ENCODE data around the gene ABCD4. TPM values are rescaled to one million over a fixed set of nuclear protein-coding genes. Genes with fewer than 3 reads are reported as not detected.

Gene ABCD4
- total RNA-seq, 2 donors from 2014 or later: 40.0 to 48.0 TPM

GRCh38 chr14:74313601-74314000 is 10.9 kb upstream of the ABCD4 start:
- Mint-ChIP-seq H3K27ac (no peak overlapping the region), H3K36me3 (no peaks in the 10 kb centered on the region), H3K9me3 (no peaks in the 10 kb centered on the region)
- DNase-seq (ENCODE audit: low spot score in 2 of 2) (no peak), ATAC-seq (no peak)

GRCh38 chr14:74312161-74312560 is 9.4 kb upstream of the ABCD4 start:
- DNase-seq (ENCODE audit: low spot score in 2 of 2): no peak
- no peaks in the 10 kb centered on the region for H3K9me3 Mint-ChIP-seq
- no peak overlapping the region for H3K27ac Mint-ChIP-seq
- no peak for ATAC-seq
- H3K36me3 Mint-ChIP-seq: no peaks in the 10 kb centered on the region

GRCh38 chr14:74309125-74310022 is 6.6 kb upstream of the ABCD4 start:
- H3K27ac Mint-ChIP-seq: no peak overlapping the region
- ATAC-seq (no peak), DNase-seq (ENCODE audit: low spot score in 2 of 2) (no peak)
- H3K36me3 Mint-ChIP-seq: no peaks in the 10 kb centered on the region
- H3K9me3 Mint-ChIP-seq: no peaks in the 10 kb centered on the region

GRCh38 chr14:74308695-74309094 is 6.0 kb upstream of the ABCD4 start:
- DNase-seq (ENCODE audit: low spot score in 2 of 2) (no peak), ATAC-seq (no peak)
- Mint-ChIP-seq H3K27ac (no peak overlapping the region), H3K9me3 (no peaks in the 10 kb centered on the region), H3K36me3 (no peaks in the 10 kb centered on the region)

GRCh38 chr14:74302152-74302628 is 544 bp downstream of the ABCD4 start:
- Mint-ChIP-seq H3K27ac (peak overlapping the region; percentile 87 to 92), H3K9me3 (no peaks in the 10 kb centered on the region), H3K36me3 (peaks cover 14 to 17% of the 10 kb centered on the region in 2 donors)
- DNase-seq (ENCODE audit: low spot score in 2 of 2) (peak in 1 of 2 donors; percentile 15), ATAC-seq (peak; percentile 57 to 69)

- H3K36me3 Mint-ChIP-seq: peaks cover 14 to 17% of the 10 kb centered on the region in 2 donors
- no peak for DNase-seq (ENCODE audit: low spot score in 2 of 2)
- peak overlapping the region; percentile 87 to 92 for H3K27ac Mint-ChIP-seq
- ATAC-seq: no peak
- H3K9me3 Mint-ChIP-seq: no peaks in the 10 kb centered on the region
Observed at GRCh38 chr14:74301594-74302151, 1.1 kb downstream of the ABCD4 start.

GRCh38 chr14:74299061-74299545 is 3.6 kb downstream of the ABCD4 start:
- Mint-ChIP-seq H3K27ac (peak overlapping the region; percentile 38 to 60), H3K36me3 (peaks cover 14 to 17% of the 10 kb centered on the region in 2 donors), H3K9me3 (no peaks in the 10 kb centered on the region)
- ATAC-seq: peak in 1 of 2 donors; percentile 13
- DNase-seq (ENCODE audit: low spot score in 2 of 2): no peak

GRCh38 chr14:74297986-74298385 is 4.7 kb downstream of the ABCD4 start:
- ATAC-seq: no peak
- H3K36me3 Mint-ChIP-seq: peaks cover 10 to 17% of the 10 kb centered on the region in 2 donors
- DNase-seq (ENCODE audit: low spot score in 2 of 2): no peak
- H3K9me3 Mint-ChIP-seq: no peaks in the 10 kb centered on the region
- peak overlapping the region; percentile 16 to 38 for H3K27ac Mint-ChIP-seq

GRCh38 chr14:74296037-74296467 is 6.7 kb downstream of the ABCD4 start:
- peaks cover 0 to 11% of the 10 kb centered on the region in 2 donors for H3K36me3 Mint-ChIP-seq
- H3K27ac Mint-ChIP-seq: peak overlapping the region in 1 of 2 donors; percentile 59
- H3K9me3 Mint-ChIP-seq: no peaks in the 10 kb centered on the region
- DNase-seq (ENCODE audit: low spot score in 2 of 2): no peak
- ATAC-seq: no peak

- no peak for ATAC-seq
- H3K27ac Mint-ChIP-seq: no peak overlapping the region
- peaks cover 0 to 6% of the 10 kb centered on the region in 2 donors for H3K36me3 Mint-ChIP-seq
- no peak for DNase-seq (ENCODE audit: low spot score in 2 of 2)
- no peaks in the 10 kb centered on the region for H3K9me3 Mint-ChIP-seq
Observed at GRCh38 chr14:74293606-74294005, 9.1 kb downstream of the ABCD4 start.

GRCh38 chr14:74292061-74292460 is 10.7 kb downstream of the ABCD4 start:
- no peak for DNase-seq (ENCODE audit: low spot score in 2 of 2)
- Mint-ChIP-seq H3K27ac (peak overlapping the region; percentile 14 to 26), H3K36me3 (no peaks in the 10 kb centered on the region), H3K9me3 (no peaks in the 10 kb centered on the region)
- no peak for ATAC-seq

GRCh38 chr14:74290415-74290814 is 12.3 kb downstream of the ABCD4 start:
- DNase-seq (ENCODE audit: low spot score in 2 of 2) (no peak), ATAC-seq (peak in 1 of 2 donors; percentile 24)
- Mint-ChIP-seq H3K27ac (no peak overlapping the region), H3K9me3 (no peaks in the 10 kb centered on the region), H3K36me3 (peaks cover 0 to 5% of the 10 kb centered on the region in 2 donors)

GRCh38 chr14:74289801-74290200 is 12.9 kb downstream of the ABCD4 start:
- Mint-ChIP-seq H3K27ac (no peak overlapping the region), H3K9me3 (no peaks in the 10 kb centered on the region), H3K36me3 (peaks cover 0 to 5% of the 10 kb centered on the region in 2 donors)
- ATAC-seq (no peak), DNase-seq (ENCODE audit: low spot score in 2 of 2) (no peak)

- DNase-seq (ENCODE audit: low spot score in 2 of 2) (no peak), ATAC-seq (no peak)
- Mint-ChIP-seq H3K27ac (peak overlapping the region in 1 of 2 donors; percentile 74), H3K36me3 (peaks cover 11% of the 10 kb centered on the region in 2 donors), H3K9me3 (no peaks in the 10 kb centered on the region)
Observed at GRCh38 chr14:74286736-74287135, 16.0 kb downstream of the ABCD4 start.

- H3K27ac Mint-ChIP-seq: no peak overlapping the region
- DNase-seq (ENCODE audit: low spot score in 2 of 2): no peak
- no peak for ATAC-seq
- H3K36me3 Mint-ChIP-seq: peaks cover 18 to 19% of the 10 kb centered on the region in 2 donors
- peaks cover 10 to 12% of the 10 kb centered on the region in 2 donors for H3K9me3 Mint-ChIP-seq
Observed at GRCh38 chr14:74281069-74281468, 21.7 kb downstream of the ABCD4 start.

GRCh38 chr14:74278080-74278479 is 24.7 kb downstream of the ABCD4 start:
- peaks cover 8 to 10% of the 10 kb centered on the region in 2 donors for H3K36me3 Mint-ChIP-seq
- ATAC-seq (no peak), DNase-seq (ENCODE audit: low spot score in 2 of 2) (no peak)
- no peak overlapping the region for H3K27ac Mint-ChIP-seq
- H3K9me3 Mint-ChIP-seq: peaks cover 10 to 12% of the 10 kb centered on the region in 2 donors

GRCh38 chr14:74275241-74275841 is 27.4 kb downstream of the ABCD4 start:
- DNase-seq (ENCODE audit: low spot score in 2 of 2): no peak

More at GRCh38 chr14:74275241-74275841, 27.4 kb downstream of the ABCD4 start:
- no peak for ATAC-seq
- H3K9me3 Mint-ChIP-seq: peaks cover 5 to 7% of the 10 kb centered on the region in 2 donors
- no peak overlapping the region for H3K27ac Mint-ChIP-seq
- peaks cover 0 to under 1% of the 10 kb centered on the region in 2 donors for H3K36me3 Mint-ChIP-seq
